ENCODE results near the gene IL36RN.

Gene IL36RN

DNA sequence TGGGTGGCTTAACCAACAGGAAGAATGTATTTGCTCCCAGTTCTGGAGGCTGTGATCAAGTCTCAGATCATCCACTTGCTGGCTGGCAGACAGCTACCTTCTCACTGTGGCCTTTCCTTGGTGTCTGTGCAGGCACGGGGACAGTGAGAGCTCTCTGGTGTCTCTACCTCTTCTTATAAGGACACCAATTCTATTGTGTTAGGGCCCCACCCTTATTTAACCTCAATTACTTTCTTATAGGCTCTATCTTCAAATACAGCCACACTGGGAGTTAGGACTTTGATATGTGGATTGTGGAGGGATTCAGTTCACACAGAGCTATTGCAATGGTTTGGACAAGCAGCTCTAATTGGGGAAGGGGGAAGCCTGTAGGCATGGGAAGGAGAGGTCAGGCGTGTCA lies 43.1 kb downstream of the IL36RN start:
- DNase-seq: no peak

DNA sequence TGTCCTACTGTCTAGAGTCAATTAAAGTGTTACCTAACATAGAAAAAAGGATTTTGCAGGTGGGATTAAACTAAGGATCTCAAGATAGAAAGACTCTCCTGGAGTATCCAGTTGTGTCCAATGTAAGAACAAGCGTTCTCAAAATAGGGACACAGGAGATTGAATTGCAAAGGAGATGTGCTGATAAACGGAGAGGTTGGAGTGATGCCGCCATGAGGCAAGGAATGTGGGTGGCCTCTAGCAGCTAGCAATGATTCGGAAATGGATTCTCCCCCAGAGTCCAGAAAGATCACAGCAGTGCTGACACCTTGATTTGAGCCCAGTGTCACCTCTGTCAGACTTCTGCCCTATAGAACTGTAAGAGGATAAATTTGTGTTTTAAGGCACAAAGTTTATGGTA lies 44.3 kb downstream of the IL36RN start:
- no peak for DNase-seq

DNA sequence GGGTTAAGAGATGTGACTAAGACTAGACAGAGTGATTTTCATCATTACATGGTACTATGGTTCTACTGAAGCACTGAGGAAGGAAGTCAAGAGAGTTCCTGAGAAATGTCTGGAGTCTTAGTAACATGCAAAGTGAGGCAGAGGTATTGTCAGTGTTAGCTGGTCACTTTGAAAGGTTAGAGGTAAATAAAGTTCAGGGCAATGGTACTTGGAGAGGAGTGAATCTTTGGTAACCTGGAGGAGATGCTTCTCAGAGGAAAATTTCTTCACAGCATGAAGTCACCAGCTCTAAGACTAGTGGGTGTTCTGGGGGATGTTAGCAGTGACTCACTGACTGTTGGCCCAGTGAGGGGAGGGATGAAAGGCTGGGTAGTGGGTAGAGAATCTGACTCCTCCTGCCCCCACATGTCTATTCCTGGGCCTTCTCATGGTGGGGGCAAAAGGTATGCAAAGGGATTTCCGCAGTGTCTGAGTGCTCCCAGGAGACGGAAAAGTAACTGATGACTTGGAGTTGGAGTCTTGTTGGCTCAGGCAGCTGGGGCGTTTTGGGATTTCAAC lies 45.1 kb downstream of the IL36RN start:
- DNase-seq: no peak

DNA sequence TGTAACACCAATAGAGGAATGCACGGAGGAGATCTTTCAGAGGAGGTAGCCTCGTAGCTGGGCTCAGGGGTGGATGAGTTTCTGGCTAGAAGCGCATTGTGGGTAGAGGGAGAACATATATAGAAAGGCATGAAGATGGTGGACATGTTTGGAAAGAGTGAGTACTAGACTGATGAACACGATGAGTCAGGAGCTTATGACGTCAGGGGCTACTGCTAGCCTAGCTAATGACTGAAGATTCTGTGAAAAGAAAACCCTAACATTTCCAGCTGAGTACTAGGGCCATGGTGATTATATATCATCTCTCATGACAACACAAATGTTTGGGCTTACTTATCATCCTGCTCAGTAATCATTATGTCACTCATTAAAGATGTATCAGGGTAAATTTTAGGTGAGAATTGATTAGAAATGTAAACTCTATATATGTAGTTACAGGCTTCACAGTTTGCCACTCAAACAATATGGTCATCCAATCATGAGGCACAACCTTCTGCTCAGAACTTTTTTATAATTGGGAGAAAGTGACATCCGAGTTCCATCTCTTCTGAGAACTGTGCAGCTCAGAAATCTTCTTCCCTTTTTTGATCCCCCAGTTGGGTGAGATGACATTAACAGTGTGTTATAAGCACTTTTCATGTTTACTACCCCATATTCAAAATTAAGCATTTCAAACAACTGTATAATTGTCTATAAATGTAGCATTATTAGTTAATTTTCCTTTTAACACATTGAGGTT lies 46.2 kb downstream of the IL36RN start:
- no peak for DNase-seq

DNA sequence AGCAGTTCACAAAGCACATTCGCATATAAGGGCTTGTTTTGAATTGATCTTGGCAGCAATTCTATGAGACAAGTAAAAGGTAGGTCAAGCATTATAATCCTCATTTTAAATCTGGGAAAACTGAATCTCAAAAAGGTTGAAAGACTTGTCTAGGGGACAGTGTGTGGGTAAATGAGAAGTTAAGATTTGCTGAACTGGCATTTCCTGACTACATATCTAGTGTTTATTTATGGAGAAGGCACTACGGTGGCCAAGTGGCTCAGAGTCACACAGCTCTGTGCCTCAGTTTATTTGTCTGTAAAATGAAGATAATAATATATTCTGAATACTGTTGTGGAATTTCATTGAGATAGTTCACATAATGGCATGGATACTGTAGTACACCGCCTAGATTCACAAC lies 52.1 kb downstream of the IL36RN start:
- DNase-seq: no peak

DNA sequence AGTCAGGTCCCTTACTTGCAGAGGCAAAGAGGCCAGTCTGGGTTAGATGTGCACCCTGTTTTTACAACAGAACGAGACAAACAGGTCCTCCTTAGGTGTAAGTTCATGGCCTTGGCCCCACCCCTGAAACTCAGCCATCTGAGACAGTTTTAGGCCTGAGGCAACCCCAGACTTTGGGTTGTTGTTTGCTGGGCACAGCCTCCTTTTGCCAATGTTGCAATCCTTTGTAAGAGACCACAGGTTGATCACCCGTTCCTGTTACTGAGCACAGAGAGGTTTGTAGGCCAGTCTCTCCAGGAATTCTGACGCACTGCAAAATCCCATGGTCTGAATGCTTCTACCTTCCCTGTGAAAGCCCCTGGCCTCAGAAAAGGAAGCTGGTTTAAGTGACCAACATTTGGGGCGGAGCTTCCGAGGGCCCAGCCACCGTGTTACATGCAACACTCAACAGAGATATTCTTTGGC lies 52.9 kb downstream of the IL36RN start:
- no peak for DNase-seq

DNA sequence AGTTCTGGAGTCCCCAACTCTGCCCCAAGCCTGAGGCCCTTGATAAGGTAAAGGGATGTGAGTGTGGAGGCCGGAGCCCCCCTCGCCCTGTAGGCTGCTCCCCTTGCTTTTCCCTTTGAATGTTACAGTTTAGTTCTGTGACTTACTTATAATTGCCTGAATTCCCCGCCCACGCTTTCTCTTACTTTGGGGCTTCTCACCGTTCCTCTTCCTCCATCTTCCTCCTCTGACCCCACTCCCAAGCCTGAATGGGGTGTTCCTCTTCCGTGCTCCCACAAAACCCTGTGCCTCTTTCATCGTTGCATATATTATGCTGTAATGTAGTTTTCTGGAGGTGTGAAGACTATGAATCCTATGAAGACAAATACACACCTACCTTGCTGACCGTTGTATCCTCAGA lies 53.4 kb downstream of the IL36RN start:
- no peak for DNase-seq

DNA sequence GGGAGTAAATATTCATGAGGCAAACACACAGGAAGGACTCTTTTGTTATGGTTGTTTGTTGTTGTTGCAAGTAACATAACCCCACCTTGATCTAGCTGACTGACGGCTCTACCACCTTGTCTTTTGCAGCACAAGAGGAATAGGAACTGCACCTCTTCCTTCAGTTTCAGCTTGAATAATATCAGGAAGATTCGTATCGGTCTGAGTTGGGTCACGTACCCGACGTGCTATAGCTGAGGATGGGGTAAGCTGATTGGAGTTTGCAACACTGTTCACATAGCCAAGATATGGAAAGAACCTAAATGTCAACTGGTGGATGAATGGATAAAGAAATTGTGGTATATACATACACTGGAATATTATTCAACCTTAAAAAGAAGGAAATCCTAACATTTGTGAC lies 53.9 kb downstream of the IL36RN start:
- DNase-seq: no peak

DNA sequence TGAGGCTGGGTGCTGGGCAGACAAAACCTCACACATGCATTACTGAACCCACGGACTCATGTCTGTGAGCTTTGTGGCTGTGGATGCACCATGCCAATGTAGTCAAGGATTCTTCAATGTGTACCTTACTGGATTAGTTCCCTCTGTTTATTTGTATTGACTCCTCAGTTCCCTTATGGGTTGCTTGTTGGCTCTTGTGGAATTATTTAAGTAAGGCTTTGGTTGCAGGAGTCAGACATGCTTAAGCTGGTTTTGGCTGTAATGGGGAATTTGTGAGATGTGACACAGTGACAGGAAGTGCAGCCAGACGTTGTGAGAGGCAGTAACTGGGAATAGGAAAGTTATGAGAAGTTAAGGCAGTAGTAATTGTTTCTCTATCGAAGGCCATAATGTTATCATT lies 54.8 kb downstream of the IL36RN start:
- DNase-seq: no peak

All from right kidney (tissue), 1 donor.